SH-SY5Y (cell line): ENCODE data around the gene KRT80.

Experiments used
- GATA2 ChIP-seq: IDR thresholded peaks from 2 replicates; pipeline ENCODE4 v1.6.1; 2011; ENCODE audit warnings: mild to moderate bottlenecking, low read depth, low read length
- GATA3 ChIP-seq: IDR thresholded peaks from 2 replicates; pipeline ENCODE4 v1.6.1; 2011; ENCODE audit warnings: low read depth, mild to moderate bottlenecking, low read length, moderate library complexity

GRCh38 chr12:52165096-52165855 is 26.5 kb downstream of the KRT80 start:
- TF ChIP-seq GATA2: no peak
- no peak for TF ChIP-seq GATA3
